MCF 10A (cell line): ENCODE data around the gene MS4A10. TPM values are rescaled to one million over a fixed set of nuclear protein-coding genes. Genes with fewer than 3 reads are reported as not detected.

Experiments
- BruUV-seq: library from RNA; stranded (reverse); fragments of 400-500 nt; replicated peaks from 2 replicates; lab custom pipeline; 2021; lab: Mats Ljungman, UMichigan
- CTCF ChIA-PET: fragments of 300-600 bp; sonication (Branson Sonifier 250); formaldehyde crosslinking; extraction: SDS; loops from one replicate; lab custom pipeline; 2021; ENCODE audit warnings: antibody characterized with exemption, inconsistent platforms; lab: Yijun Ruan, JAX
- POLR2A ChIA-PET: fragments of 300-600, 350-650 bp; sonication (Branson Sonifier 250); formaldehyde crosslinking; extraction: SDS; loops from one replicate; lab custom pipeline; 2020; ENCODE audit warnings: antibody characterized with exemption, inconsistent platforms; lab: Yijun Ruan, JAX
- DNase-seq: peaks from one replicate; pipeline ENCODE4 v3.0.0-alpha.2; 2018; ENCODE audit not compliant: unreplicated experiment
- H3K27ac Mint-ChIP-seq: one replicate; pipeline ENCODE4 v1.8.0; 2022; ENCODE audit warnings: mild to moderate bottlenecking, low read depth, mixed read lengths; ENCODE audit not compliant: unreplicated experiment
- H3K27me3 Mint-ChIP-seq: one replicate; pipeline ENCODE4 v1.8.0; 2022; ENCODE audit warnings: mixed read lengths; ENCODE audit not compliant: insufficient read depth, unreplicated experiment
- H3K36me3 Mint-ChIP-seq: one replicate; pipeline ENCODE4 v1.8.0; 2022; ENCODE audit warnings: mild to moderate bottlenecking, moderate library complexity, mixed read lengths; ENCODE audit not compliant: insufficient read depth, unreplicated experiment
- H3K4me1 Mint-ChIP-seq: one replicate; pipeline ENCODE4 v1.8.0; 2022; ENCODE audit warnings: mixed read lengths; ENCODE audit not compliant: insufficient read depth, unreplicated experiment
- H3K4me3 Mint-ChIP-seq: one replicate; pipeline ENCODE4 v1.8.0; 2022; ENCODE audit warnings: mild to moderate bottlenecking, moderate library complexity, mixed read lengths; ENCODE audit not compliant: unreplicated experiment
- H3K9me3 Mint-ChIP-seq: one replicate; pipeline ENCODE4 v1.8.0; 2022; ENCODE audit warnings: mixed read lengths; ENCODE audit not compliant: unreplicated experiment
- intact Hi-C: fragments of 100-400 bp; cut with micrococcal nuclease; formaldehyde crosslinking; loops from 2 replicates; pipeline ENCODE4 v1.14.1; 2022
- total RNA-seq: library from RNA; stranded (reverse); gene quantifications from 2 replicates; pipeline ENCODE4 v1.2.3, GENCODE V29; 2022
- TF ChIP-seq, protein P1 (sequence below): fragments of 200-600 bp; IDR thresholded peaks from one replicate; pipeline ENCODE4 v1.8.0; 2022; ENCODE audit warnings: antibody characterized with exemption, mild to moderate bottlenecking; ENCODE audit not compliant: unreplicated experiment

The MS4A10 gene
- total RNA-seq, 1 experiment from 2014 or later, result not detected

DNA sequence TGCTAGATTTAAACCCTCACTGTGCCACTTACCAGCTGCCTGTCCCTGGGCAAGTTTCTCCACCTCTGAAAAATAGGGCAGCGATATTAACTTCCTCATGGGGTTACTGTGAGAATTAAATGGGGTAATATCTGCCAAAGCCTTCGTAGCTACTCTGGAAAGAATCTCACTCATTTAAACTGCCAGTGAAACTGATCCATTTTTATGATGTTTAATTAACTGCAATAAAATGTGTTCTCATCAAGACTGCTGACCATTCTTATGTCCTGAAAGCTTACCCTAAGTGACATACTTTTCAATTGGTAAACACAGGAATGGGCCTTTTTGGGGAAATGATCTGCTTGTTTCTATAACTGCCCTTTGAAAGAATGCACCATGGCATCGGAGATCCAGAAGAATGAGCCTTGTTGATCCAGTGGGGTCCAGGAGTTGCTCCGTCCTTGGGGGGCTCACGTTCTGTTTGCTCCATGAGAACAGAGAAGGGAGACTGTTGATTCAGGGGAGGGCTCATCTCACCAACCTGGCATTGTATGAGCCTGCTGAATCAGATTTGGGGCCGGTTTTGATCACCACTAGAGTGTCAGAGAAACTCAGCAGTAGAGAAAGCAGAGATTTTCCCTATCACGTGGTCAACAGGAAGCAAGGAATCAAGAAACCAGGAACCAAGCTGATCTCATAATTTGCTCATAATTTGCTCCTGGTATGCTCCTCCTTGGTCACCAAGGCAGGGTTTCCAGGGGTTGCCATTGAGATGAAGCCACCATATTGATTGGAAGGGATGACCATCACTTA is 49.8 kb downstream of the MS4A10 start:
- Mint-ChIP-seq H3K9me3 (no peaks in the 10 kb centered on the region), H3K27ac (no peak overlapping the region), H3K4me1 (peaks cover 21% of the 10 kb centered on the region), H3K27me3 (no peaks in the 10 kb centered on the region), H3K36me3 (no peaks in the 10 kb centered on the region), H3K4me3 (no peak overlapping the region)
- no TSS peak for BruUV-seq
- intact Hi-C loops, result no loop called here
- TF ChIP-seq, protein P1, sequence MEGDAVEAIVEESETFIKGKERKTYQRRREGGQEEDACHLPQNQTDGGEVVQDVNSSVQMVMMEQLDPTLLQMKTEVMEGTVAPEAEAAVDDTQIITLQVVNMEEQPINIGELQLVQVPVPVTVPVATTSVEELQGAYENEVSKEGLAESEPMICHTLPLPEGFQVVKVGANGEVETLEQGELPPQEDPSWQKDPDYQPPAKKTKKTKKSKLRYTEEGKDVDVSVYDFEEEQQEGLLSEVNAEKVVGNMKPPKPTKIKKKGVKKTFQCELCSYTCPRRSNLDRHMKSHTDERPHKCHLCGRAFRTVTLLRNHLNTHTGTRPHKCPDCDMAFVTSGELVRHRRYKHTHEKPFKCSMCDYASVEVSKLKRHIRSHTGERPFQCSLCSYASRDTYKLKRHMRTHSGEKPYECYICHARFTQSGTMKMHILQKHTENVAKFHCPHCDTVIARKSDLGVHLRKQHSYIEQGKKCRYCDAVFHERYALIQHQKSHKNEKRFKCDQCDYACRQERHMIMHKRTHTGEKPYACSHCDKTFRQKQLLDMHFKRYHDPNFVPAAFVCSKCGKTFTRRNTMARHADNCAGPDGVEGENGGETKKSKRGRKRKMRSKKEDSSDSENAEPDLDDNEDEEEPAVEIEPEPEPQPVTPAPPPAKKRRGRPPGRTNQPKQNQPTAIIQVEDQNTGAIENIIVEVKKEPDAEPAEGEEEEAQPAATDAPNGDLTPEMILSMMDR, result no peak
- DNase-seq, result no peak
- POLR2A ChIA-PET, result no interaction called here
- CTCF ChIA-PET, result interaction anchor here (0.6 to 2.9 kb wide), 5 partner anchors 60 to 547 kb away, joined by 3 to 12 read pairs (median 4); no protein-coding TSS in a partner anchor

DNA sequence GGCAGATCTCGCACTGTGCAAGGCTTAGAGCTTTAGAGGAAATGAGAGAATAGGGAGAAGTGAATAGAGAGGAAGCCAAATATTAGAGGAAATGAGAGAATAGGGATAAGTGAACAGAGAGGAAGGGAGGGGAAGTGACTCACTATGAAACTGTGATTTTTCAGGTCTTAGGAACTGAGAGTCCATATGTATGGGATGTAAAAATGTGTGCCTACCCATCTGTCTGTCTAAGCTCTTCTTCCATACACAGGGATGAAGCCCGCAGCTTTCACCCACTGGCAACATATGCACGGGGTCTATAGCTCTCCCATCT is 50.4 kb downstream of the MS4A10 start:
- intact Hi-C loops, result no loop called here
- no TSS peak for BruUV-seq
- Mint-ChIP-seq H3K9me3 (no peaks in the 10 kb centered on the region), H3K4me1 (peaks cover 25% of the 10 kb centered on the region), H3K27ac (no peak overlapping the region), H3K4me3 (no peak overlapping the region), H3K27me3 (no peaks in the 10 kb centered on the region), H3K36me3 (no peaks in the 10 kb centered on the region)
- ChIA-PET CTCF (interaction anchor here (0.6 to 2.9 kb wide), 5 partner anchors 60 to 547 kb away, joined by 3 to 12 read pairs (median 4); no protein-coding TSS in a partner anchor), POLR2A (no interaction called here)
- no peak for DNase-seq
- TF ChIP-seq, protein P1, result no peak

DNA sequence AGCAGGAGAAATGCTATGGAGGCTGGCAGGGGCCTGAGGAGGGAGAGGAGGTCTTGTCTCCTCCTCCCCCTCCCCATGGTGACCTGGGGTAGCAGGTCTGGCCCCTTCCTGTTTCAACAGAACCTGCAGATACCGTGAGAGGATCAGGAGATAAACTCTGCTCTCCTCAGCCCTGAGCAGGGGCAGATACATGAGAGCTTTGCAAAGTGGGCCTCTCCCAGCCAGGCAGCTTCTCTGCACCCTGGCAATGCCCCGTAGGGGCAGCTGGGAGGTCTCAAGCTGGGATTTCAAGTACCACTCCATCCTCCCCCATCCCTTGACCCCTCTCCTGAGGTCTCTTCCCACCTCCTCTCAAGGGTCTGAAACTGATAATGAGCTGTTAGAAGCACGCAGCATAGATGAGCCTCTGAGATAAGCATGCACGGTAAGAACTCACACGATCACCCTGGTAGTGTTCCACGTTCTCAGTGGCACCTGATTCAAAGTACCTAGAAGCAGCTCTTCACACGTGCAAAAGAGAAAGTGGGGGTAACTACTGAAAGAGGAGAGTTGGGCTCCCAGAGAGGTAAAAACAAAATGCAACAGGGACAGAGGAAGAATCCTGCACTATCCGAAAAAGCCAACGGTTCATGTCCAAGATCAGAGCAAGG is 51.9 kb downstream of the MS4A10 start:
- ChIA-PET CTCF (interaction anchor here (0.6 to 2.9 kb wide), 6 partner anchors 63 to 533 kb away, joined by 3 to 8 read pairs (median 3); no protein-coding TSS in a partner anchor), POLR2A (no interaction called here)
- DNase-seq, result no peak
- TF ChIP-seq, protein P1, result no peak
- no TSS peak for BruUV-seq
- H3K27me3 Mint-ChIP-seq, result no peaks in the 10 kb centered on the region
- no peaks in the 10 kb centered on the region for H3K9me3 Mint-ChIP-seq
- H3K4me1 Mint-ChIP-seq, result peaks cover 33% of the 10 kb centered on the region
- intact Hi-C loops, result no loop called here
- H3K27ac Mint-ChIP-seq, result no peak overlapping the region
- no peak overlapping the region for H3K4me3 Mint-ChIP-seq
- peaks cover 6% of the 10 kb centered on the region for H3K36me3 Mint-ChIP-seq

DNA sequence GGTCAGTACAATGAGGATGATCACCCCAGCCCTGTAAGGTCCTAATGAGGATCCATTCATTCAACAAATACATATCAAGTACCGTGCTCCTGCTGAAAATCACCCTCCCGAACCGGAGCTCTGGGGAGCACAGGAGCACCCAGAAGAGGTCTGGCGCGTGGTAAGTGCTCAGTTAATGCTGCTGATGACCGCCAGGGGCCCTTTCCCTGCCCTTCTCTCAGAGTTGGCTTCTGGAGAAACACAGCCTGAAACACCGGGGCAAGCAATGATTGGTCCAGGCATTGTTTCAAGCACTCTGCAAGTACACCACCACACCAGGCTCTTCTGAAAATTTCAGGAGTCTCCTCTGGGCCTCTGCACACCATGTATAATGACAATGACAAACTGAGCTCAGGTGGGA is 53.0 kb downstream of the MS4A10 start:
- ChIA-PET POLR2A (interaction anchor here (0.5 to 0.6 kb wide), 4 partner anchors 36 to 490 kb away, joined by 3 to 5 read pairs (median 3); no protein-coding TSS in a partner anchor), CTCF (interaction anchor here (0.8 to 2.0 kb wide), 3 partner anchors 13 to 260 kb away, joined by 3 to 7 read pairs (median 3); no protein-coding TSS in a partner anchor)
- Mint-ChIP-seq H3K4me3 (no peak overlapping the region), H3K4me1 (peaks cover 28% of the 10 kb centered on the region), H3K36me3 (peaks cover 6% of the 10 kb centered on the region), H3K9me3 (no peaks in the 10 kb centered on the region), H3K27ac (no peak overlapping the region), H3K27me3 (no peaks in the 10 kb centered on the region)
- DNase-seq, result no peak
- BruUV-seq, result no TSS peak
- TF ChIP-seq, protein P1, result no peak
- intact Hi-C loops, result no loop called here
